ENCODE measurements around the gene VPS8.

VPS8 gene

DNA sequence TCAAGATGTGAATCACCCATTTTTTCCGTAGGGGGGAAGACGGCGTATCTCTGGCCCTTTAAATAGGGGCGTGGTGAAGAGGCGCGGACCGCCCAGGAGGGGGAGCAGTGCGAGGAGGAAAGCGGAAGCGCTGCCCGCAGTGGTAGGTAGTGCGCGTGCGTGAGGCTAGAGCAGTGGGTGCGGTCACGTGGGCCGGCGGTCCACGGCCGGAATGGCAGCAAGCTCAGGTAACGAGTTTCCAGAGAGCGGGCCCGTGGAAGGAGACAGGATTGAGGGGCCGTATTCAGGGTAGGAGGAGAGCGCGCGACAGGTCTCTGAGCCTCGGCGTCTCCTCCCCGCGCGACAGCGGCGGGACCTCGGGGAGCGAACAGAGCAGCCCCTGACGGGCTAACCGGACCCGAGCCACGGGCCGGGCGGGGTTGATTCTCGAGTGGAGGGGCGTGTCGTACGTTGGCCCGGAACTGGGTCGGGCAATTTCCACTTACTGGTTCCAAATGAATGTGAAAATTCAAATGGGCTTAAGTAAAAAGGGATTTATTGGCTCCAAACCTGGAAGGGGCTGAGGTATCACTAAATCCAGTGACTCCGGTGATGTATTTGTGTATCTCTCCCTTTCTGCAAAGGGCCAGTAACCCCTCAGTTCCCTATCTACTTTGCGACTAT is at the start of gene VPS8:
TSS of gene VPS8 (plus strand) at position 168 of the 663 bp plus-strand sequence. CDS start 12,467 bp downstream, outside the sequence.
- peak; percentile 86 for DNase-seq (ENCODE audit: low read depth)

GRCh38 chr3:184764191-184764590 is 47.8 kb upstream of the VPS8 start:
- DNase-seq (ENCODE audit: low read depth): no peak

- DNase-seq (ENCODE audit: low read depth): no peak
Observed at GRCh38 chr3:184765047-184765729, 46.8 kb upstream of the VPS8 start.

DNA sequence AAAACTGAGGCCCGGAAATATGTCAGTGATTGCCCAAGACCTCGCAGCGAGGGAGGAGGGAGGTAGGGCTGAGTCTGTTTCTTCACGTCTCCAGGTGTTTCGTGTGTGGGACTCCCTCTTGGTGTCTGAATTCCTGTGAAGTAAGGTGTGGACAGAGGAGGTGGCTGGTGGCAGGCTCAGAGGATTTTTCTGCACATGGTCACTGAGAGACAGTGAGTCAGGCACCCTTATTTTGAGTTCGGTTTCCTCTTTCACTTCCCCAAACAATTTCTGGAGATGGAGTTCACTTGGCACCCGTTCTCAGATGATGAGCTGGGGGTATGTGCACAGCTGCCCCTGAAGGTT is 46.3 kb upstream of the VPS8 start:
- DNase-seq (ENCODE audit: low read depth): no peak

GRCh38 chr3:184766555-184767261 is 45.3 kb upstream of the VPS8 start:
- no peak for DNase-seq (ENCODE audit: low read depth)

- no peak for DNase-seq (ENCODE audit: low read depth)
Observed at GRCh38 chr3:184767377-184767776, 44.6 kb upstream of the VPS8 start.

GRCh38 chr3:184769382-184770170 is 42.4 kb upstream of the VPS8 start:
- no peak for DNase-seq (ENCODE audit: low read depth)

GRCh38 chr3:184770541-184770940 is 41.4 kb upstream of the VPS8 start:
- no peak for DNase-seq (ENCODE audit: low read depth)

GRCh38 chr3:184771301-184772127 is 40.5 kb upstream of the VPS8 start:
- no peak for DNase-seq (ENCODE audit: low read depth)

GRCh38 chr3:184772667-184773272 is 39.2 kb upstream of the VPS8 start:
- DNase-seq (ENCODE audit: low read depth): no peak

DNA sequence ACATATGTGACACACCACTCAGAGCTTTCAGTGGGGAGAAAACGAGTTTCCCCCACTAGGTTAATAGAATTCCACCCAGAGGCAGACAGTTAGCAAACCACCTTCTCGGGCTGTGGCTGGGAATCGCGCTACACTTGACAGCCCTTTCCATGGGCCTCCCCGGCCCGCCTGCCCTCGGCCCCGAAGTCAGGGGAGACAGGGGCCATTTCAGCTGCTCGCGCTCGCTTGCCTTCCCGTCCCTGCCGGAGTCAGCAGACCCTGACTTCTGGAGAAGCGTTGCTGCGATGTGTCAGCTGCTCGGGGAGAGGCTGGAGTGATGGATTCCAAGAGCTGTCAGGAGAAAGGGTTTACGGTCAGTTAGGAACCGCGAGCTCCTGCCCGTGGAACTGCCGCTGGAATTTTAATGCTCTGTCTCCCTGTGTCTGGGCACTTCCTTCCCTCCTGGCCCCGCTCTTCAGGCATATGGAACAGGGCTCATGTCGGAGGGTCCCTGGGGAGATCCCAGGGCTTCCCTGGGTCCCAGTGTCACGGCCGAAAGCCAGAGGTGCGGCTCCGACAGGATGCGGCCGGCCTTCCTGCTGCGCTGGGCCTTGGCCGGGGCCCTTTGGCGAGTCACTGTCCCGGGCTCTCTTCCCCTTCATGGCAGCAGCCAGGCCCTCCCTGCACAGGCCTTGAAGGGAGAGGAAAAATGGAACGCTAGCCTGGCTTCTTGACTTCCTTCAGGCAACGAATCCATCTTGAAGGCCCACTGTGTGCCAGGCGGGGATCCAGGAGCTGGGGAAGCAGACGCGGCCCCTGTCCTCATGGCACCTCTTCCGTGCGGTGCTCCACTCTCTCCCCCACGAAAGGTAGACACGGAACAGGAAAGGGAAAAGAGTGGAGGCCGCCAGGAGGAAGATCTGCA is 38.4 kb upstream of the VPS8 start:
- no peak for DNase-seq (ENCODE audit: low read depth)

- no peak for DNase-seq (ENCODE audit: low read depth)
Observed at GRCh38 chr3:184776916-184777315, 35.0 kb upstream of the VPS8 start.

DNA sequence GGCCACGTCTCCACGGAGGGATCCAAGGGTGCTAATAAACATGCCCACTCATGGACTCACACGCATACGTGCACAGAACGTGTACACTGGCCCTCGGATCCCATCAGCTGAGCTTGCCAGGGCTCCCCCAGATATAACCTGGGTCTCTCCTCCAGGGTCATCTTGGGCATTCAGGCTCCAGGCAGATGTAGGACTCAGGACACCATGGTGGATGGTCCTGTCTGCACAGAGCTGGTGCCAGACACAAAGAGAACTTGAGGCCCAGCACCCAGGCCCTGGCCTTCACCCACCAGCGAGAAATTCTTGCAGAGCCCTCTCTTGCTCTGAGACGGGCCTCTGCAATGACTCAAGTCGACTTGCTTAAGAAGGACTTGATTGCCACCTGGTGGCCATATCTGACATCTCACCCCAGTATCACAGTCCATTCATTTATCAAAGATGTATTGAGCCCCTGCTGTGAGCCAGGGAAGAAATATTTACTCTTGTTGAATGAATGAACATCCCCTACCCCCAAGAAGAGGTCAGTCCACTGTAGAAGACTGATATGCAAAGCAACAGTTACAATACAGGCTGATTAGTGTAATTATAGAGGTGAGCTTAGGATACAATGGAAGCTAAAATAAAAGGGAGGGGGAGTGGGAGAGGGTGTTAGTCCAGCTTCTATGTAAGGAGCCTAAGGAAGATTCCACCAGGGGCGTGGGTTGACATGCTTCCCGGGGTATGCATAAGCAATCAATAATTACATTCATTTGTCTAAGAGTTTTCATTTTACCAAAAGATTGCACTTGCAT is 34.2 kb upstream of the VPS8 start:
- DNase-seq (ENCODE audit: low read depth): peak; percentile 86

- no peak for DNase-seq (ENCODE audit: low read depth)
Observed at GRCh38 chr3:184778426-184779332, 33.3 kb upstream of the VPS8 start.

DNA sequence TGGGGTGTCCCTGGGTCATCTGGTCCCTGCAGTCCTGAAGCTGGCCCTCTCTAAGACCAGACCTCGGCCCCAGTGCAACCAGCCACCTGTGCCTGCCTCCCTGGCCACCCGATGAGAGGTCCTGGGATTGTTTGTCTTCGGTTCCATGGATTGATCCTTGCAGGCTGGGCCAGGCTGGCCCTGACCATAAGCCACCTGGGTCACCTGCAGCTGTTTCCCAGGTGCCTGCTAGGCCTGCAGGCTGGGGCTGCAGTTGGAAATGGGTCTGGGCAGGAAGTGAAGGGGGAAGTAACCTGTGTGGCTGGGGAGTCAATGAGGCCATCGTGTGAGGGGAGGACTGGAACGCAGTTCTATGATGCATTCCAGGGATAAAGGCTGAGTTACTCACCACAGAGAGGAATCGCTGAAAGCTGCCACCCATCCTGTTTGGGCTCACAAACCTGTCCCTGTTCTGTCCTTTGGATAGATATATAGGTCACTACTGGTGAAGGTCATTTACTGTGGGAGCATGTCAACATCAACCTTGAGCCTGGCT is 30.9 kb upstream of the VPS8 start:
- no peak for DNase-seq (ENCODE audit: low read depth)

GRCh38 chr3:184781801-184782200 is 30.2 kb upstream of the VPS8 start:
- no peak for DNase-seq (ENCODE audit: low read depth)

- DNase-seq (ENCODE audit: low read depth): no peak
Observed at GRCh38 chr3:184783319-184783718, 28.6 kb upstream of the VPS8 start.
